ENCODE results near the gene SLC9A8.
"Not testable (repeated sequence)": the region's sequence is repeated elsewhere in the genome, so short reads cannot be mapped to it uniquely, and the experiment has no call there.

The SLC9A8 gene, protein sequence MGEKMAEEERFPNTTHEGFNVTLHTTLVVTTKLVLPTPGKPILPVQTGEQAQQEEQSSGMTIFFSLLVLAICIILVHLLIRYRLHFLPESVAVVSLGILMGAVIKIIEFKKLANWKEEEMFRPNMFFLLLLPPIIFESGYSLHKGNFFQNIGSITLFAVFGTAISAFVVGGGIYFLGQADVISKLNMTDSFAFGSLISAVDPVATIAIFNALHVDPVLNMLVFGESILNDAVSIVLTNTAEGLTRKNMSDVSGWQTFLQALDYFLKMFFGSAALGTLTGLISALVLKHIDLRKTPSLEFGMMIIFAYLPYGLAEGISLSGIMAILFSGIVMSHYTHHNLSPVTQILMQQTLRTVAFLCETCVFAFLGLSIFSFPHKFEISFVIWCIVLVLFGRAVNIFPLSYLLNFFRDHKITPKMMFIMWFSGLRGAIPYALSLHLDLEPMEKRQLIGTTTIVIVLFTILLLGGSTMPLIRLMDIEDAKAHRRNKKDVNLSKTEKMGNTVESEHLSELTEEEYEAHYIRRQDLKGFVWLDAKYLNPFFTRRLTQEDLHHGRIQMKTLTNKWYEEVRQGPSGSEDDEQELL

DNA sequence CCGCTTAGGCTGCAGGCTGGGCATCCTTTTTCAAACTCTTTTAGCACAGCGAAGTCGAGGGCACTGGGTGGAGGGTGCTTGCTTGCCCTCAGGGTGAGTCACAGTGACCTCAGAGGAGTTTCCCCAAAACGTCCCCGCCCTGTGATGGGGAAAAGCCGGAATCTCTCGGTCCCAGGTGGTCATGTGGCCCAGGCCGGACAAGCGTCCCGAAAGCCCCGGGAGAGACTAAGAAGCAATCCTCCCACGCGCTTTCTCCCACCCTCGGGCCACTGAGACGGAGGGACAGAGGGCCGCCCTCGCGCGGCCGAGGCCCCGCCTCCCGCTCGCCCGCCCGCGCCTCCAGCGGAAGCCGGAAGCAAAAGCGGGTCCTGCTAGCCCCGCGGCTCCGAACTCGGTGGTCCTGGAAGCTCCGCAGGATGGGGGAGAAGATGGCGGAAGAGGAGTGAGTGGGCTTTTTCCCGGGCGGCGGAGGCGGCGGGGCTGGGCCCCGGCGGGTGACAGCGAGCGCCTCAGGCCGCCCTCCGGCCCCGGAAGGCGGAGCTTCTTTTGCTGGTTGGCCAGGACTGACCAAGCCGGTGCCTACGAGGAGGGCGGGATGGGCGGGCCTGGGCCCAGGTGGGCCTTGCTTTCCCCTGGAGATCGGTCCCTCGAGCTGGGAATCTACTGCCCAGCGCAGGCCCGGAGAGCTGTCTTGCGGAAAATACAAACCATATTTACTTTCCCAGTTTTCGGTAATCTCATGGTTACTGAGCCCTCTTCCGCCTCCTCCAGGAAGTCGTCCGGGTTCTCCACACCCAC is at the start of gene SLC9A8:
Gene SLC9A8, plus strand, starts transcription at position 322 of the 798 bp plus-strand sequence. Its CDS starts 95 bp downstream, at position 417.
- DNase-seq, result peak; percentile 92

DNA sequence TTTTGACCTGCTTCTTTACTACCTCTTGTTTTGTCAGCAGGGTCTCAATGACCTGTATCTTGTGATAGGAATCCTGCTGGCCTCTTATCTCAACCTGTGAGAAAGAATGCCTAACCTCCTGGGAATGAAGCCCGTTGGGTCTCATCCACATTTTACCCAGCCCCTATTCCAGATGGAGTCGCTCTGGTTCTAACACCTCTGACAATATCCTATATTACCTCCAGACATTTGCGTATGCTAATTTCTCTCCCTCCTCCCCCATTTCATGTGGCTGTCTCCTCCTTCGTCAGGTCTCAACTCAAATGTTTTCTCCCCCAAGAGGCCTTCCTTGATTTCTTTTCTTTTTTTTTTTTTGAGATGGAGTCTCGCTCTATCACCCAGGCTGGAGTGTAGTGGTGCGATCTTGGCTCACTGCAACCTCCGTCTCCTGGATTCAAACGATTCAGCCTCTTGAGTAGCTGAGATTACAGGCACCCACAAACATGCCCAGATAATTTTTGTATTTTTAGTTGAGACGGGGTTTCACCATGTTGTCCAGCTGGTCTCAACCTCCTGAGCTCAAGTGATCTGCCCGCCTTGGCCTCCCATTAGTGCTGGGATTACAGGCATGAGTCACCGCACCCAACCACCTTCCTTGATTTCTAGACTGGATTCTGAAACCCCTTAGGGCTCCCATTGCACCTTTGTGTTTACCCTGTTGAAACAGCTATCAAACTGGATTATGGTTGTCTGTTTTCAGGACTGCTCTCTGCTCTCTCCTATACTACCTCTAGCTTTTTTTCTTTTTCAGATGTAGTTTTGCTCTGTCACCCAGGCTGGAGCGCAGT is 49.5 kb upstream of the SLC9A8 start:
- no peak for DNase-seq

DNA sequence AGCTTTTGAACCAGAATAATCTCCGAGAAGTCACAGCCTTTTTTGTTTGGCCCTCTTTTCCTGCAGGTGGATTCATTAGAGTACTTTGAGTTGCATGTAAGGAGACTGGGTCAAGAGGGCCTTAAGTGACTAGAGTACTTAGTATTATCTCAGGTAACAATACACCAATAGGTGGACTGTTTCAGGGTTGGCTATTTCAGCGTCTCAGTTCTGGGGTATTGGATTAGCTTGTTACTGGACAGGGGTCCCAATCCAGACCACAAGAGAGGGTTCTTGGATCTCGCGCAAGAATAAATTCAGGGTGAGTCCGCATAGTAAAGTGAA is 47.3 kb upstream of the SLC9A8 start:
- no peak for DNase-seq

DNA sequence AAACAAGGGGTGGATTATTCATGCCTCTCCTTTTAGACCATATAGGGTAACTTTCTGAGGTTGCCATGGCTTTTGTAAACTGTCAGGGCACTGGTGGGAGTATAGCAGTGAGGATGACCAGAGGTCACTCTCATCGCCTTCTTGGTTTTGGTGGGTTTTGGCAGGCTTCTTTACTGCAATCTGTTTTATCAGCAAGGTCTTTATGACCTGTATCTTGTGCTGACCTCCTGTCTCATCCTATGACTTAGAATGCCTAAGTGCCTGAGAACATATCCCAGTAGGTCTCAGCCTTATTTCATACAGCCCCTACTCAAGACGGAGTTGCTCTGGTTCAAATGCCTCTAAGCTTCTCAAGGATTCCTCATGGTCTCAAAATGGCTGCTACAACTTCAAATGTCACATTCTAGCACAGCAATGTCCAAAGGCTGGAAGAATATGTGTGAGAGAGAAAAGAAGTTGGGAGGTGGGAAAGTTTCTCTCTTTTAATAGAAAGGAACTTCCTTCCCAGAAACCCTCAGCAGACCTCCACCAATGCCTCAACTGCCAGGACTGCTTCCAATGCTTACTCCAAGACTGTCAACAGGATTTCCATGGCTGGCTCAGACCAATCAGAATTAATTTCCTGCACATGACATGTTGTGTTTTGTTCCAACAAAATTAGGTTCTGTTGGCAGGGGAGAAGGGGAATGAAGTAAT is 46.6 kb upstream of the SLC9A8 start:
- no peak for DNase-seq

DNA sequence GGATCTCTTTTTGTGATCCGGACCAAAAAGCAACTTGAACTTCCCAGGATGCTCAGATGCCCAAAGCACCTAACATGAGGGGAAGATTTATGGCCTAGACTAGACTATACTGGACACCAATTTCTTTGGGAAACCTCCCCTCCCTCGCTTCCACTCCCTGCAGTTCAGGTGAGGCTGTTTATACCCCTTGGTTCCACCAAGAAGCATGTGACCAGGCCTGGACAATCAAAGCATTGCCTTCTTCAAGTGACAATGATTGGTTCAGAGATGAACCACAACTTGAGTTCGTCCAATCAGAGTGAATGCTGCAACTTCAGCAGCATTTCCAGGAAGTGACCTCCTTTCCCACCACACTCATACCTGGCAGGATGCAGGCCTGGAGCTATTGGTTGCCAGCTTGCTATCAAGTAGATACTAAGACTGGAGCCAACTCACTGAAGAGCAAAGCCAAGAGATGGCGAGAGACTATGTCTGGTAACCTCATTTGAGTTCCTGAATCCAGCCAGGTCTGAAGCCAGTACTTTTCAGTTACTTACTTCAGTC is 45.6 kb upstream of the SLC9A8 start:
- no peak for DNase-seq

DNA sequence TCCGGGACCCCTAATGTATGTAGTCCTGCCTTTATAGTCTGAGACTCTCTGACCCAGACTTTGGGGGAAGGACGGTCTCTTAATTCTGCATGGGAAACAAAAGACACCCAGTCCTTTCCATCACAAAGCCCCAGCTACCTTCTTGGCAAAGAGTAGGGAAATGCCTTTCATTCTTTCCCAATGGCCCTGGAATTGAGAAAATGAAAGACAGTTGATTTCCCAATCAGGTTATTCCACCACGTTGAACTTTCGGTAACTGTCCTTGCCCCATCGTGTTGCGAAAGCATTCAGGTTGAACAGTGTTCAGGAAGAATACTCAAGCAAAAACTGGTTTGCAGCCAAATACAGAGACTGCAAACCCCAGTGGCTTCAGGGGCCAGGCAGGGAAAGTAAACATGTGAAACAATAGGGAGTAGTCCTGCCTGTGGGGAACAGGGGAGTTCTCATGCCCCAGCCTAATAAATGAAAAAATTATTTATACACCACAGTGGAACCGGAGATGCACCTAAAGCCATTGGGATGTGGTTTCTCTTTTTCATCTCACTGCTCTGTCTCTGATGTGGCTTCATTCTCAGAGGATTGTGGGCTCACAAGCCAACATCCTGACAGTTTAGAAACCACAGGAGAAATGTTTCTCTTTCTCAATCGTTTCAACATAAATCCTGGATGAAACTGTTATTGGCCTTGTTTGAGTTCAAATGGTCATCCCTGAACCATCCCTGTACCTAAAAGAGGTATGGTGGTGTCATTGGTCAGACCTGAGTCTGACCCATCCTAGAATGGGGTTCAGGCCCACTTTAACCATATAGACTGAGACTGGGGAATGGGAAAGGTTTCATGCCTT is 44.2 kb upstream of the SLC9A8 start:
- no peak for DNase-seq

DNA sequence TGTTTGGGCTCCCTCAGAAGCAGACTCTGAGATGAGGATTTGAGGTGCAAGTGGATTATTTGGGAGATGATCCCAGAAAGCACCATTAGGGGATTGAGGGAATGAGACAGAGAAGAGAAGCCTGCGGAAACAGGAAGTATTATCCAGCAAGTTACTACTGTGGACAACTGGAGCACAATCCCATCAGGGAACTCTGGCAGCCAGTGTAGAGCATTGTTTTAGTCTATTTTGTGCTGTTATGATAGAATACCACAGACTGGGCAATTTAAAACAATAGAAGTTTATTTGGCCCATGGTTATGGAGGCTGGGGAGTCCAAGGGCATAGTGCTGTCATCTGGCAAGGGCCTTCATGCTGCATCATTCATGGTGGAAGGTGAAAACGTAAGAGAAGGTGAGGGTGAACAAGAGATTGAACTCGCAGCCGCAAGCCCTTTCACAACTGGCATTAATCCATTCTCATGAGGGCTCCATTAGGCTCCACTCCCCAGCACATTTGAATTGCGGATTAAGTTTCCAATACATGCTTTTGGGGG is 43.5 kb upstream of the SLC9A8 start:
- DNase-seq, result no peak

DNA sequence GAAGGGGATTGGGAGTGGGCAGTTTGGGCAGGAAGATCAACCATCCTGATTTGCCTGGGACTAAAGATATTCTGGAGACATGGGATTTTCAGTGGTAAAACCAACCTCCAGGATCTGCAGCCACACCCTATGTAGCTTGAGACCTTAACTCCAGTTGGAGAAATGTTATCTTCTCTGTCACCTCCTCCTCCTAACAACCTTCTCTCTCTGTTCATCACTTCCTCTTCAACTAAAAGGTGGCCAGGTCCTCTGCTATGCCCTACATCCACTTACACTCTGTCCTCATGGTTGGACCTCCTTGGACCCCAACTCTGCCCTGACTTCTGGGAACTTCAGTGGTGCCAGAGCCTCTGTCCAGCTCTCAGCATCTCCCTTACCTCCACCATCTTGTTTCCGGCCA is 42.0 kb upstream of the SLC9A8 start:
- no peak for DNase-seq

DNA sequence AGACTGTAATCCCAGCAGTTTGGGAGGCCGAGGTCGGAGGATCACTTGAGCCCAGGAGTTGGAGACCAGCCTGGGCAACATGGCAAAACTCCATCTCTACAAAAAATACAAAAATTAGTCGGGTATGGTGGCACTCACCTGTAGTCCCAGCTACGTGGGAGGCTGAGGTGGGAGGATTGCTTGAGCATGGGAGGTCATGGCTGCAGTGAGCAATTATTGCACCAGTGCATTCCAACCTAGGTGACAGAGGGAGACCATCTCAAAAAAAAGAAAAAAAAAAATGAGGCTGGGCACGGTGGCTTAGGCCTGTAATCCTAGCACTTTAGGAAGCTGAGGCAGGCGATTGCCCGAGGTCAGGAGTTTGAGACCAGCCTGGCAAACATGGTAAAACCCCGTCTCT is 38.4 kb upstream of the SLC9A8 start:
- DNase-seq, result not testable (repeated sequence)

DNA sequence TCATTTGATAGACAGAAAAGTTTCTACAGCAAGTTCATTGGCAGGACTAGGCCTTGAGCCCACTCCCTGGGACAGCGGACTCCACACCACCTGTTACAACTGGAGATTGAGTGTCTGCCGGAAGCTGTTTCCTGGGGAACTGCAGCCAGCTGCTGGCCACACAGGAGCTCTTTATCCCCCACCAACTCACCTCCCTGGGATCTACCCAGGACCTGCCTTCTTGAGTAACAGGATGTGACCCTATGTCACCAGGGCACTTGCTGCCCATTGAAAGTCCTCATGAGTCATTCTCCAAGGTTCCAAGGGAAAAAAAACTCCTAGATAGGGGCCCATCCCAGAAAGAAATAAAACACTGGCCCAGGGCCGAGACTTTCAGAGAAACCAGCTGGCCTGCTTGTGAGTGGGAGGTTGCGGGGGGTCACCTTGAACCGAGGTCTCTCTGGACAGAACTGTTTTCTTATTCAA is 37.4 kb upstream of the SLC9A8 start:
- no peak for DNase-seq

DNA sequence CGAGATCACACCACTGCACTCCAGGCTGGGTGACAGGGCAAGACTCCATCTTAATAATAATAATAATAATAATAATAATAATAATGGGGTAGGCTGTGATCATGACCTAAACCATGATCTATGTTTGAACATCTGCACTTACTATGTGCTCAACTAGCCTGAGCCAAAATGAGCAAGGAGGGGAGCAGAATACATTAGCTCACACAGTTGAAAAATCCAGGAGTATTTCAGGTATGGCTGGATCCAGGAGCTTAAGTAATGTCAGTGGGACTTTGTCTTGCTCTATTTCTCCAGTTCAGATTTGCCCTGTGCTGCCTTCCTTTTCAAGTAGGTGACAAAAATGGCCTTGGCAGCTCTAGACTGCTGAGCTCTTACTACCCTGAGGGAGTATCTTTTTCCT is 32.7 kb upstream of the SLC9A8 start:
- no peak for DNase-seq

DNA sequence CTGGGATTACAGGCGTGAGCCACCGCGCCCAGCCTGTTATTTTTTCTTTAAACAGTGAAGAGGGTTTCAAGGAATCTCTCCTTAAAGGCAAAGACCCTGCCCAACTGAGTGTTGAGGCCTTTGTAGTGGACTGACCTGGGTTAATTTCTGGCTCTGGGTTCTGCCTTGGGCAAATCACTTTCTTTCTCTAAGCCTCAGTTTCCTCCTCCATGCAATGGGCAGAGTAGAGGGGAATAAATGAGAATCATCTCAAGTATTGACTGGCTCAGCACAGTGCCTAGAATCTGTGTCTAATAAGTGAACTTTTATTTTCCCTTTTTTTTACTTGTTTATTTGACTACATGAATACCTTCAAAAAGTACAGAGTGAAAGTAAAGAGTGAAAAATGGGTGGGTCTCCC is 31.0 kb upstream of the SLC9A8 start:
- DNase-seq, result no peak

DNA sequence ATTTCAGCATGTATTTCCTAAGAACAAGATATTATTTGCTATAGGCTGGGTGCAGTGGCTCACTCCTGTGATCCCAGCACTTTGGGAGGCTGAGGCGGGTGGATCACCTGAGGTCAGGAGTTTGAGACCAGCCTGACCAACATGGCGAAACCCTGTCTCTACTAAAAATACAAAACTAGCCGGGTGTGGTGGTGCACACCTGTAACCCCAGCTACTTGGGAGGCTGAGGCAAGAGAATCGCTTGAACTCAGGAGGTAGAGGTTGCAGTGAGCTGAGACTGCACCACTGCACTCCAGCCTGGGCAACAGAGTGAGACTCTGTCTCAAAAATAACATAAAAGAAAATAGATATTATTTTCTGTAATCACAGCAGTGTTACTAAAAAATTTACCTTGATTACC is 30.2 kb upstream of the SLC9A8 start:
- DNase-seq, result not testable (repeated sequence)

DNA sequence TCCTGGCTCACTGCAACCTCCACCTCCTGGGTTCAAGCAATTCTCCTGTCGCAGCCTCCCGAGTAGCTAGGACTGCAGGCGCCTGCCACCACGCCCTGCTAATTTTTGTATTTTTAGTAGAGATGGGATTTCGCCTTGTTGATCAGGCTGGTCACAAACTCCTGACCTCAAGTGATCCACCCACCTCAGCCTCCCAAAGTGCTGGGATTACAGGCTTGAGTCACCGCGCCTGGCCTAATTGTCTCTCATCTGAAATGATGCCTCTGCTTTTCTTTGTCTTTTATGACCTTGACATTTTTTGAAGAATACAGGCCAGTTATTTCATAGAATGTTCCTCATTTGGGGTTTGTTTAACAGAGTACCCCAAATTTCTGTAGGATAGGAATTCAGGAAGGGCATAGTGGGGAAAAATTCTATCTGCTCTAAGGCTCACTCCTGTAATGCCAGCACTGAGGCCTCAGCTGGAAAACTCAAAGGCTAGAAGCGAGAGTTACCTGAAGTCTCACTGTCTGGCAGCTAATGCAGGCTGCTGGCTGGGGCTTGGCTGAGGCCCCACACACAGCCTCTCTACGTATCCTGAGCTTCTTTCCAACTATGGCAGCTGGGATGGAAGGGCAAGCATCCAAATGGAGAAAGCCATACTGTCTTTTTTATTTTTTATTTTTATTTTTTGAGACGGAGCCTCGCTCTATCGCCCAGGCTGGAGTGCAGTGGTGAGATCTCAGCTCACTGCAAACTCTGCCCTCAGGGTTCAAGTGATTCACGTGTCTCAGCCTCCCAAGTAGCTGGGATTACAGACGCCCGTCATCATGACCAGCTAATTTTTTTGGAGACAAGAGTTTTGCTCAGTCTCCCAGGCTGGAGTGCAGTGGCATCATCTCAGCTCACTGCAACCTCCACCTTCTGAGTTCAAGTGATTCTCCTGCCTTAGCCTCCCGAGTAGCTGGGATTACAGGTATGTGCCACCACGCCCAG is 29.3 kb upstream of the SLC9A8 start:
- not testable (repeated sequence) for DNase-seq

DNA sequence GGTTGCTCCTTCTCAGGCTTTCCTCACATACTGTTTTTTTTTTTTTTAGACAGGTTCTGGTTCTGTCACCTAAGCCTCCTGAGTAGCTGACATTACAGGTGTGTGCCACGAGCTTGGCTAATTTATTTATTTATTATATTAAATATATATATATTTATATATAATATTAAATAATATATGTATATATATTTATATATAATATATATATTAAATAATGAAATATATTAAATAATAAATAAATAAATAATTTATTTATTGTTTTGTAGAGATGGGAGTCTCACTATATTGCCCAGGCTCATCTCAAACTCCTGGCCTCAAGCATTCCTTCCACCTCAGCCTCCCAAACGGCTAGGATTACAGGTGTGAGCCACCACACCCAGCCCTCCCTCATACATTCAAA is 28.3 kb upstream of the SLC9A8 start:
- no peak for DNase-seq

DNA sequence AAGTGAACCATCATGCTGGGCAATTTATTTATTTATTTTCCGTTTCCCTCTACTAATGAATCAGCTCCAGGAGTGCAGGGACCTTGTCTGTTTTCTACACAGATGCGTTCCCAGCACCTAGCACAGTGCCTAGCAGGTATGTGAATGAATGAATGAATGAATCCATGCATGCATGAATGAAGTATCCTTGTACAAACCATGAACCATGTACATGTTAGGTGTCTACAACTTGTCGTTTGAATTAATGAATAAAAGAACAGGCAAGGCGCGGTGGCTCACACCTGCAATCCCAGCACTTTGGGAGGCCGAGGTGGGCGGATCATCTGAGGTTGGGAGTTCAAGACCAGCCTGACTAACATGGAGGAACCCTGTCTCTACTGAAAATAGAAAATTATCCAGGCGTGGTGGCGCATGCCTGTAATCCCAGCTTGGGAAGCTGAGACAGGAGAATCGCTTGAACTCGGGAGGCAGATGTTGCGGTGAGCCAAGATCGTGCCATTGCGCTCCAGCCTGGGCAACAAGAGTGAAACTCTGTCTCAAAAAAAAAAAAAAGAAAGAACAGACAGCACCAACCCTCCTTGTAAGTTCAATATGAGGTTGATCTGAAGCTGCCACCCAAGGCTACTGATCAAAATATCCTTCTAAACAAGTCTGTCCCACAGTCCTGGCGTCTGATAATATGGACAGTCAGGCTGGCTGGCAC is 27.3 kb upstream of the SLC9A8 start:
- no peak for DNase-seq

DNA sequence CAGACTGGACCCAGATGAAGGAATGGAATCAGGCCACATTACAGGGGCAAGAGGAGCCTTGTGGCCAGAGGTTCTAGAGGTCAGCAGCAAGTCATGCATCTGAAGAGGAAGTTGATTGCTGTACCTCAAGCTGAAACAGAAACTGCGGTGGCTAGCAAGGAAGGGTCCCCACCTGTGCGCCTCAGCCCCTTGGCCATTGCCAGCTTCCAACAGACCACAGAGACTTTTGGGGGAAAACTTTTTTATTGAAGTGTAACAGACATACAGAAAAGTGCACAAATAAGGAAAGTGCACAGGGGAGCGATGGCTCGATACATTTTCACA is 26.8 kb upstream of the SLC9A8 start:
- DNase-seq, result no peak

DNA sequence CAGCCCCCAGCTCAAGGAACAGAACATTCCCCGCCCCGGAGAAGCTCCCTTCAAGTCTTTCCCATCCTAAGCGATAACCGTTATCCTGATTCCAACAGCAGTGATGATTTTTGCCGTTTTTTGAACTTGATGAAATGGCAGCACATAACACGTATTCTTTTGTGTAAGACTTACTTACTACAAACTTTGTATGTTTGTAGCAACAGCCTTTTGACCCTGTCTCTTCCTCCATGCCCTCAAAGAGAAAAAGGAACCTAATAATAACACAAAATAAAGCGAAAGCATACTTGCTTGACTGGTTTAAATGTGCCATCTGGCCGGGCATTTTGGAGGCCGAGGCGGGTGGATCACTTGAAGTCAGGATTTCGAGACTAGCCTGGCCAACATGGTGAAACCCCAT is 26.4 kb upstream of the SLC9A8 start:
- DNase-seq, result no peak
